ENCODE measurements around the gene ZNF804B. TPM values are rescaled to one million over a fixed set of nuclear protein-coding genes. Genes with fewer than 3 reads are reported as not detected.

Gene ZNF804B
- total RNA-seq, 1 donor from 2014 or later, result not detected

GRCh38 chr7:88910516-88910915, 151.0 kb downstream of the ZNF804B start:
- DNase-seq, result no peak
- no peak for TF ChIP-seq CTCF (IDR thresholded peaks at IDR 0.05)
- no peak overlapping the region for H3K4me3 ChIP-seq
- no peaks in the 10 kb centered on the region for H3K27me3 ChIP-seq
- H3K27ac ChIP-seq, result no peak overlapping the region
- H3K36me3 ChIP-seq, result no peaks in the 10 kb centered on the region
- no peaks in the 10 kb centered on the region for H3K9me3 ChIP-seq
- intact Hi-C loops (cut with DNase I), result no loop called here
- no peaks in the 10 kb centered on the region for H3K4me1 ChIP-seq
- no peak for ATAC-seq

GRCh38 chr7:88912852-88913251, 153.4 kb downstream of the ZNF804B start:
- H3K4me1 ChIP-seq, result no peaks in the 10 kb centered on the region
- H3K27me3 ChIP-seq, result no peaks in the 10 kb centered on the region
- no peak overlapping the region for H3K4me3 ChIP-seq
- DNase-seq (no peak), ATAC-seq (no peak)
- no peak overlapping the region for H3K27ac ChIP-seq
- TF ChIP-seq CTCF (IDR thresholded peaks at IDR 0.05), result no peak
- H3K36me3 ChIP-seq, result no peaks in the 10 kb centered on the region
- H3K9me3 ChIP-seq, result no peaks in the 10 kb centered on the region
- intact Hi-C loops (cut with DNase I), result no loop called here

- Histone ChIP-seq H3K36me3 (no peaks in the 10 kb centered on the region), H3K27ac (no peak overlapping the region), H3K27me3 (no peaks in the 10 kb centered on the region), H3K4me3 (no peak overlapping the region), H3K4me1 (no peaks in the 10 kb centered on the region), H3K9me3 (no peaks in the 10 kb centered on the region)
- intact Hi-C loops (cut with DNase I), result no loop called here
- no peak for ATAC-seq
- TF ChIP-seq CTCF (IDR thresholded peaks at IDR 0.05), result no peak
- DNase-seq, result no peak
These were observed 156.1 kb downstream of the ZNF804B start for GRCh38 chr7:88915615-88916014.

GRCh38 chr7:88919478-88920131, 160.1 kb downstream of the ZNF804B start:
- intact Hi-C loops (cut with DNase I), result no loop called here
- Histone ChIP-seq H3K27ac (no peak overlapping the region), H3K4me1 (no peaks in the 10 kb centered on the region), H3K36me3 (no peaks in the 10 kb centered on the region), H3K4me3 (no peak overlapping the region), H3K27me3 (no peaks in the 10 kb centered on the region), H3K9me3 (no peaks in the 10 kb centered on the region)
- no peak for TF ChIP-seq CTCF (IDR thresholded peaks at IDR 0.05)
- ATAC-seq (no peak), DNase-seq (no peak)

GRCh38 chr7:88922944-88923343, 163.4 kb downstream of the ZNF804B start:
- ATAC-seq (no peak), DNase-seq (no peak)
- no peaks in the 10 kb centered on the region for H3K27me3 ChIP-seq
- intact Hi-C loops (cut with DNase I), result no loop called here
- no peaks in the 10 kb centered on the region for H3K4me1 ChIP-seq
- H3K4me3 ChIP-seq, result no peak overlapping the region
- no peak overlapping the region for H3K27ac ChIP-seq
- H3K36me3 ChIP-seq, result no peaks in the 10 kb centered on the region
- H3K9me3 ChIP-seq, result no peaks in the 10 kb centered on the region
- no peak for TF ChIP-seq CTCF (IDR thresholded peaks at IDR 0.05)

GRCh38 chr7:88928276-88928675, 168.8 kb downstream of the ZNF804B start:
- no peak for ATAC-seq
- no peaks in the 10 kb centered on the region for H3K27me3 ChIP-seq
- no peaks in the 10 kb centered on the region for H3K4me1 ChIP-seq
- H3K36me3 ChIP-seq, result no peaks in the 10 kb centered on the region
- intact Hi-C loops (cut with DNase I), result no loop called here
- TF ChIP-seq CTCF (IDR thresholded peaks at IDR 0.05), result no peak
- no peak for DNase-seq
- no peak overlapping the region for H3K4me3 ChIP-seq
- no peaks in the 10 kb centered on the region for H3K9me3 ChIP-seq
- H3K27ac ChIP-seq, result no peak overlapping the region
